Left ventricle myocardium inferior (tissue), 1 donor: Measurements from ENCODE around the gene FNDC3B. TPM values are rescaled to one million over a fixed set of nuclear protein-coding genes. Genes with fewer than 3 reads are reported as not detected.

ENCODE experiments used
- DNase-seq: peaks from one replicate; pipeline ENCODE4 v3.0.0-alpha.2; 2020
- H3K27ac ChIP-seq: fragments of 200-600 bp; replicated peaks from 2 replicates; pipeline ENCODE4 v1.8.0; 2021
- H3K27me3 ChIP-seq: fragments of 200-600 bp; 2 replicates; pipeline ENCODE4 v1.8.0; 2021; ENCODE audit warnings: low read depth
- H3K36me3 ChIP-seq: fragments of 200-600 bp; 2 replicates; pipeline ENCODE4 v1.8.0; 2021
- H3K4me1 ChIP-seq: fragments of 200-600 bp; 2 replicates; pipeline ENCODE4 v1.8.0; 2021
- H3K4me3 ChIP-seq: fragments of 200-600 bp; 2 replicates; pipeline ENCODE4 v1.8.0; 2021; ENCODE audit warnings: mild to moderate bottlenecking, moderate library complexity
- H3K9me3 ChIP-seq: fragments of 200-600 bp; replicated peaks from 2 replicates; pipeline ENCODE4 v1.8.0; 2021
- intact Hi-C: fragments of 100-400 bp; cut with micrococcal nuclease; formaldehyde crosslinking; loops from one replicate; pipeline ENCODE4 v1.11.0; 2022
- total RNA-seq: library from RNA; stranded (reverse); fragmentation: NEBNext Ultra II Directional; extraction: Animal tissue kit (Norgen Biotek cat#: 25700); gene quantifications from one replicate; pipeline ENCODE4 v1.2.1, GENCODE V29; 2021
- TF ChIP-seq, protein P1 (sequence below): fragments of 200-600 bp; IDR thresholded peaks from 2 replicates; pipeline ENCODE4 v1.8.0; 2021; ENCODE audit warnings: antibody characterized with exemption, mild to moderate bottlenecking, borderline replicate concordance
- donor health status: DM: no; HTN: yes; CAD: no; lungs with severe emphysema.

FNDC3B gene
- total RNA-seq, 1 donor from 2014 or later = 75.7 TPM

DNA sequence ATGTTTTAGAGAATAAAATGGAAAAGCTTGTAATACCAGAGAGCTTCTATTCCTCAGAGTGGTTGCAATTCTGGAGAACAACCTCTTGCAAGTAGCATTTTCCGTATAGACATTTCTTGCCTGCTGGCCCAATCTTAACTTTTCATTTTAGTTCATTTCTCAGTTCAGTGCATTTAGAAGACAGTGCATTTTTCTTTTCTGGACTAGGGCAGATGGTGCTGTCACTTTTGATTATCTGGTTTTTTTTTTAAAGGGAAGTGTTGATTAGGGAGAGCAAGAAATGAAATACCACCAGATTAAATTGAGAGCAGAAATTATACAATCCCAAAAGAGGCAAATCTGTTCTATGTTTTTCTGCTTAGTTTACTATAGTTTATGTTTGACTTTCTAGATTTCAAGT lies 236.2 kb downstream of the FNDC3B start:
- Histone ChIP-seq H3K27ac (peak overlapping the region; percentile 58), H3K27me3 (no peaks in the 10 kb centered on the region), H3K36me3 (peaks cover 8% of the 10 kb centered on the region), H3K4me1 (peaks cover 90% of the 10 kb centered on the region), H3K9me3 (no peaks in the 10 kb centered on the region), H3K4me3 (no peak overlapping the region)
- TF ChIP-seq, protein P1, sequence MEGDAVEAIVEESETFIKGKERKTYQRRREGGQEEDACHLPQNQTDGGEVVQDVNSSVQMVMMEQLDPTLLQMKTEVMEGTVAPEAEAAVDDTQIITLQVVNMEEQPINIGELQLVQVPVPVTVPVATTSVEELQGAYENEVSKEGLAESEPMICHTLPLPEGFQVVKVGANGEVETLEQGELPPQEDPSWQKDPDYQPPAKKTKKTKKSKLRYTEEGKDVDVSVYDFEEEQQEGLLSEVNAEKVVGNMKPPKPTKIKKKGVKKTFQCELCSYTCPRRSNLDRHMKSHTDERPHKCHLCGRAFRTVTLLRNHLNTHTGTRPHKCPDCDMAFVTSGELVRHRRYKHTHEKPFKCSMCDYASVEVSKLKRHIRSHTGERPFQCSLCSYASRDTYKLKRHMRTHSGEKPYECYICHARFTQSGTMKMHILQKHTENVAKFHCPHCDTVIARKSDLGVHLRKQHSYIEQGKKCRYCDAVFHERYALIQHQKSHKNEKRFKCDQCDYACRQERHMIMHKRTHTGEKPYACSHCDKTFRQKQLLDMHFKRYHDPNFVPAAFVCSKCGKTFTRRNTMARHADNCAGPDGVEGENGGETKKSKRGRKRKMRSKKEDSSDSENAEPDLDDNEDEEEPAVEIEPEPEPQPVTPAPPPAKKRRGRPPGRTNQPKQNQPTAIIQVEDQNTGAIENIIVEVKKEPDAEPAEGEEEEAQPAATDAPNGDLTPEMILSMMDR = no peak
- no peak for DNase-seq
- intact Hi-C loops = no loop called here

DNA sequence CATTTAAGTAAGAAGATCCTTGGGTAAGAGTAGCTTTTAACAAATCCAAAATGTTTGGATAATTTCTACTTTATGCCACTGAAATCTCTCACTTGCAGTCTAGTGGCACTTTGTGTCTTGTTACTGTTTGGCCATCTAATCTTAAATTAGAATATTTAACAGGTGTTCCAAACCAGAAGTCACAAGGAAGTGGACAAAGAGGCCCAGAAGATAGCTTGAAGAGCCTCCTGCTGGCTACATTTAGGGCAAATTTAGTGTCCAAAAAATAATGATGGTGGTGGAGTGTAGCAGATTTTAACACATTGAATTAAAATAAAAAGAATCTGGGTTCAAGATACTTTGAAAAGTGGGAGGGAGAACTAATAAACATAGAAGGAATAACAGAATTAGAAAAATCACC lies 236.7 kb downstream of the FNDC3B start:
- Histone ChIP-seq H3K27ac (peak overlapping the region; percentile 58), H3K36me3 (peaks cover 8% of the 10 kb centered on the region), H3K4me1 (peaks cover 94% of the 10 kb centered on the region), H3K27me3 (no peaks in the 10 kb centered on the region), H3K4me3 (no peak overlapping the region), H3K9me3 (no peaks in the 10 kb centered on the region)
- TF ChIP-seq, protein P1 = peak; percentile 31
- no peak for DNase-seq
- intact Hi-C loops = no loop called here

DNA sequence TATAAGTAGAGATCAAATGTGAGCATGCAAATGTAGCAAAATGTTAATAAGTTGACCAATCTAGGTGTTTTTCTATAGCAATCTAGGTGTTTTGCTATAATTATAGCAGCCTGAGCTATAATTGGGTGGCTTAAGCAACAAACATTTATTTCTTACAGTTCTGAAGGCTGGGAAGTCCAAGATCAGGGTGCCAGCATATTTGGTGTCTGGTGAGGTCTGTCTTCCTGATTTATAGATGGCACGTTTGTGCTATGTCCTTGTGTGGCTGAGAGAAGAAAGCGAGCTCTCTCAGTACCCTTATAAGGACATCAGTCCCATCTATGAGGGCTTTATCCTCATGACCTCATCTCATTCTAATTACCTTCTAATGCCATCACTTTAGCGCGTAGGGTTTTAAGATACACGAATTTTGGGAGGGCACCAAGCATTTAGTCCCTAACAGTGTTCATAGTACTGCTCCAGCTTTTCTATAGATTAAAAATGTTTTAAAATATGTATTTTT lies 237.8 kb downstream of the FNDC3B start:
- TF ChIP-seq, protein P1 = no peak
- intact Hi-C loops = no loop called here
- peaks cover 92% of the 10 kb centered on the region for H3K4me1 ChIP-seq
- H3K36me3 ChIP-seq = peaks cover 8% of the 10 kb centered on the region
- no peak overlapping the region for H3K27ac ChIP-seq
- no peak for DNase-seq
- H3K4me3 ChIP-seq = no peak overlapping the region
- H3K27me3 ChIP-seq = no peaks in the 10 kb centered on the region
- no peaks in the 10 kb centered on the region for H3K9me3 ChIP-seq

DNA sequence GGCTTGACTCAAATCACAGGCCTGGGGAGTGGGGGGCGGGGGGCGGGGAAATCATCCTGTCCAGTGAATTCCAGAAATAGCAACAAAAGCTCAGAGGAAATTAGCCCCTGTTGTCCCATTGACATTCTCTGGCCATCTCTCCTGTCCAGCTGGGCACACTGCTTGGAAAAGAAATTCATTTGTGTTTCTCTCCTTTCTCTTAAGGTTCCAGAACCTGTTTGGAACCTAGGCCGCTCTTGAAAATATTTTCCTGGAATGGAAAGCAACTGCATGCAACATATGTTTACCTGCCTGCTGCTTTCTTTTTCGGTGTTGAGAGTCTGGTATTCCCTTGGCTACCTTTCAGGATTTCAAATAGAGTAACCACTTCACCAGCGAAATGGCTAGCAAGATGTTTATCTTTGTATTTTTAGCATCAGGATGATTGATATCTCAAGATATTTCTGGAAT lies 239.8 kb downstream of the FNDC3B start:
- Histone ChIP-seq H3K27me3 (no peaks in the 10 kb centered on the region), H3K4me1 (peaks cover 91% of the 10 kb centered on the region), H3K4me3 (no peak overlapping the region), H3K36me3 (peaks cover 7% of the 10 kb centered on the region), H3K27ac (peak overlapping the region; percentile 63), H3K9me3 (no peaks in the 10 kb centered on the region)
- intact Hi-C loops = no loop called here
- TF ChIP-seq, protein P1 = no peak
- DNase-seq = no peak

DNA sequence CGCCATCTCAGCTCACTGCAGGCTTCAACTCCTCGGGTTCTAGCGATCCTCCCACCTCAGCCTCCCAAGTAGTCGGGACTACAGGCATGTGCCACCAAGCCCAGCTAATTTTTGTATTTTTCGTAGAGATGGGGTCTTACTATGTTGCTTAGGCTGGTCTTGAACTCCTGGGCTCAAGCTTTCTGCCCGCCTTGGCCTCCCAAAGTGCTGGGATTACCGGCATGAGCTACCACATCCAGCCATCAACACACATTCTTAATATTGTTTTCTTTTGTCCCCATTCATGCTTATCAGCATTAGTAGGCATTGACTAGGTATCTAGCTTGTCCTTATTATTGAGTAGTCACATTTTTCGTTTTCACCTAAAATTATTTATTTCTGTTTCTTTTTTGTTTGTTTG lies 240.6 kb downstream of the FNDC3B start:
- TF ChIP-seq, protein P1 = no peak
- Histone ChIP-seq H3K4me1 (peaks cover 86% of the 10 kb centered on the region), H3K9me3 (no peaks in the 10 kb centered on the region), H3K27me3 (no peaks in the 10 kb centered on the region), H3K4me3 (no peak overlapping the region), H3K27ac (peak overlapping the region; percentile 63), H3K36me3 (no peaks in the 10 kb centered on the region)
- DNase-seq = no peak
- intact Hi-C loops = no loop called here
